Suppressor macrophage (primary cell): ENCODE measurements around the gene CEBPE.

Experiments used
- DNase-seq, 4 experiments: peaks; one replicate each; pipeline ENCODE4 v3.0.0-alpha.2; 2020 to 2022

CEBPE gene

GRCh38 chr14:23143911-23144310, 24.9 kb upstream of the CEBPE start:
- no peak for DNase-seq

- DNase-seq, result no peak
Measured at GRCh38 chr14:23142826-23143225, 23.8 kb upstream of the CEBPE start.

GRCh38 chr14:23141706-23142444, 22.8 kb upstream of the CEBPE start:
- DNase-seq, result no peak

GRCh38 chr14:23140371-23140770, 21.3 kb upstream of the CEBPE start:
- DNase-seq, result no peak

DNA sequence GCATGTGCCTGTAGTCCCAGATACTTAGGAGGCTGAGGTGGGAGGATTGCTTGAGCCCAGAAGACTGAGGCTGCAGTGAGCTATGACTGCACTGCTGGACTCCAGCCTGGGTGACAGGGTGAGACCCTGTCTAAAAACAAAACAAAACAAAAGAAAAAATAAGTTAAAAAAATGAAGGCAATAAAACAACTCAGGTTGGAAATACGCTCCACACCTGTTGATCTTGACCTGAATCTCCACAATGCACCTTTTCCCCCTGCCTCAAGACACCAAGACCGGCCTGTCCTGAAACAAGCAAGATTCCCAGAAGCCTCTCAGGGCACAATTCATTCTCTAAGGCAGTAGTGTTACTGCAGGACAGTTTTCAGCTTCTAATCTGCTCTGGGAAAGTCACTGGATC, 20.8 kb upstream of the CEBPE start:
- DNase-seq, result no peak

DNA sequence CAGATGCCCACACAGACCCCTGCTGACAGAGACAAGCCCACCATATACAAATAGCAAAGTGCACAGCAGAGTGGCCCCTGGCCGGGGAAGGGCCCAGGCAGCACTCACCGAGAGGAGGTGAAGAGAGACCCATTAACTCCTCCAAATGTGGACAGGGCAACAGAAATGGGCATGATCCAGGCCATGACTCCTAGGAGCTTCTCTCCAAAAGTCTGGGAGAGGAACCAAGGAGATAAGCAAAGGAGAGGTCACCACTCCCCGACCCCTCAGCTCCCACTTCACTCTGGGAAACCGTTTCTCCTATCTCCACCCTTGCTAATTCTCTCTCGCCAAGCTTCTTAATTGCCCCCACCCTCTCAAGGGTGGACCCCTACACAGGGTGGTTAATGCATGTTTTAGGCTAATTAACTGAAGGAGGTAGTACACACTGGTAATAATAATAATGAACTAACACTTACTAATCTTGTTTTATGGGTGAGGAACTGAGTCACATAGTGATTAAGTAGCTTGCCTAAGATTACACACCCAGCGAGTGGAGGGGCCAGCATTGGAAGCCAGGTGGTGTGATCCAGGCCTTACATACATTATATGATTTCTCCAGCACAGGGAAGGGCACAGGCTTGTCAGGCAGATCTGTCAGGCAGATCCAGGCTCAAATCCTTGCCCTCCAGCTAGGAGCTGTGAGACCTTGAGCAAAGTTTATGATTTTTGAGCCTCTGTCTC, 18.9 kb upstream of the CEBPE start:
- no peak for DNase-seq

DNA sequence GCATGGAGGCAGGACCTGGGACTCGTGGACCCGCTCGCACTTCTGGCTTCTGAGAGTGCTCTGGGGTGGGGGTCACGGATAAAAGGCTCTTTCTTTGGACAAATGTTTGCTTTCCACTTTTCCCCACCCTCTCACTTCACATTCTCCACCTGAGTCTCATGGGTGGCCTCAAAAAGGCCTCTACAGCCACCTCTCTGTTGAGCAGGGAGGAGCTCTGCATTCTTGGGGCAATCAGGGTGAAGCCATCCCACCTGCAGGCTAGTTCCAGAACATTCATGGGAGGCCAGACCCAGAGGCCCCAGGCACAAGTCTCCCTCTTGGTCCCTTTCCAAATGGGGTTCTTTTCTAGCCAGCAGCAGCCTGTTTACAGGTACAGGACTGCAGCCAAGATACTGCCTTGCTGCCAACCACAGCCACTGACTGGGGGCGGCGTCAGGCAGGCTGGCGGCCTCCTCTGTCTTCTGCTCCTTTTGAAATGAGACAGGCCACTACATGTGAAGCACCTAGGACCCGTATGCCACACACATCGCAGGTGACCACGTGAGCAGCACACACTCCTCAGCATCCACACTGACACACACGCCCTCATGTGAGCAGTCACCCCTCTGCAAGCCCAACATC, 18.2 kb upstream of the CEBPE start:
- DNase-seq, result no peak

- no peak for DNase-seq
Measured at GRCh38 chr14:23136566-23137133, 17.6 kb upstream of the CEBPE start.

DNA sequence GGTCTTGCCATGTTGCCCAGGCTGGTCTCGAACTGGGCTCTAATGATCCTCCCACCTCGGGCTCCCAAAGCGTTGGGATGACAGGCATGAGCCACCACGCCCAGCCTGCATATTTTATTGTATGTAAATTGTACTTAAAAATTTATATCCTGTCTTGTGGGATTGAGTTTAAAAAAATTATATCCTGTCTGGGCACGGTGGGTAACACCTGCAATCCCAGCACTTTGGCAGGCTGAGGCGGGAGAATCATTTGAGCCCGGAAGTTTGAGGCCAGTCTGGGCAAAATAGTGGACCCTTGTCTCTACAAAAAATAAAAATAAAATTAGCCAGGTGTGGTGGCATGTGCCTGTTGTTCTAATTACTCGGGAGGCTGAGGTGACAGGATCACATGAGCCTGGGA, 13.9 kb upstream of the CEBPE start:
- DNase-seq, result no peak

- no peak for DNase-seq
Measured at GRCh38 chr14:23131482-23131881, 12.4 kb upstream of the CEBPE start.

- DNase-seq, result peak in 1 of 4 experiments; percentile 31
Measured at GRCh38 chr14:23130871-23131270, 11.8 kb upstream of the CEBPE start.

- DNase-seq, result no peak
Measured at GRCh38 chr14:23129759-23130316, 10.8 kb upstream of the CEBPE start.

DNA sequence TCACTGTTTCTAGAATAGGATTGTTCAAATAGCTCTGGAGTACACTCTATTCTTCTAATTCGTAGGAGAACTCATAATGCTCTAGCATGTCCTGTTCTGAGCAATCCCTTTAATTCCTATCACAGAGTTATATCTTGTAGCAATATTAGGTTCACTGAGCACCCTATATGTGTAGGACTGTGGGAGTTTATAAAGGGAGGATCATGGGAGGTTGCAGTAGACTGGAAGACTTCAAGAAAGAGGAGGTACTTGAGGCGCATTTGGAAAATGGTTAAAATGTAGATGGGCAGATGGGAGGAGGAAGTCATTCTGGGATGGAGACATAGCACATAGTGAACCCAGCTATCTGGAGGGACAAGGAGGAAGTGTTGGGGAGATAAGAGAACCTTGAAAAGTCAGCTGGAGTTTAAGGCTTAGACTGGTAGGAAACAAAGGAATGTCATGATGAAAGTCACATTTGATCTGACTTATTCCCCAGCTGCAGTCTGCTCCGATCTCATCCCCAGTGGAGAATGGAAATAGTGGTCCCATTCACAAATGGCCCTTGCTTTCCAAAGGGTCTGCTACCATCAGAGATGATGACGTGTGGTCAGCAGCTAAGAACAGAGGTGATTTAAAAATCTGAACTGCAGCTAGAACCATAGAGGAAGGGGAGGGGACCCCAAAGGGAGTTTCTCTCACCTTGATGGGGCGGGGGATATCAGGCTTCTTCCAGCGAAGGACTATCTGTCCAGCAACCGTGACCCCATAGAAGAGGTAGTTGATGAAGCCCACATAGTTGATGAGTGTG, 10.1 kb upstream of the CEBPE start:
- DNase-seq, result no peak

- no peak for DNase-seq
Measured at GRCh38 chr14:23127861-23128260, 8.8 kb upstream of the CEBPE start.

GRCh38 chr14:23126548-23127278, 7.7 kb upstream of the CEBPE start:
- DNase-seq, result no peak

DNA sequence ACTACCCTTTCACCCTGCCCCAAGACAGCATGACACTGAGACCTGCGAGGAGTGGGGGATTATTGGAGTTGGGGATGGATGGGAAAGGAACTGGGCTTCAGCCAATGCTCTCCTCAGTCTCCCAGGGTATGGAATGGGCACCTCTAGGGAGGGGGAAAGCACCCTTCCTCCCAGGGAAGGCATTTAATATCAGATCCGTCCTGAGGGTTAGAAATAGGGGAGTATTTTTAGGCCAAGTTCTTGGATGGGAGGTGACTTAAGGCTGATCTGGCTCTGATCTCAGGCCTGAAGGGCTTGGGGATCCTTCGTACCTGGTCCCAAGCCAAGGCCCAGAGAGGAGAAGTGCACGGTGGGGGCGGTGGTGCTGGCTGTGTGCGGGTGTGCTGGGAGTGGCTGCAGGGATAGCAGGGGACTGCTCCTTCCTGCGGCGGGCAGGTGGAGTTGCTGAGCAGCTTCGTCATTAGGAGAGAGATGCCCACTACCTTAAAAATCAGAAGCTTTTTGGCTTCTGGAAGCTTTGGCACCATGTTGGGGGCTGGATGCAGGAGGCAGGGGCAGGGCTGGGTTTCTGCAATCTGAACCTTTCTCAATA, 7.0 kb upstream of the CEBPE start:
- DNase-seq, result no peak

- no peak for DNase-seq
Measured at GRCh38 chr14:23125011-23125410, 6.0 kb upstream of the CEBPE start.

DNA sequence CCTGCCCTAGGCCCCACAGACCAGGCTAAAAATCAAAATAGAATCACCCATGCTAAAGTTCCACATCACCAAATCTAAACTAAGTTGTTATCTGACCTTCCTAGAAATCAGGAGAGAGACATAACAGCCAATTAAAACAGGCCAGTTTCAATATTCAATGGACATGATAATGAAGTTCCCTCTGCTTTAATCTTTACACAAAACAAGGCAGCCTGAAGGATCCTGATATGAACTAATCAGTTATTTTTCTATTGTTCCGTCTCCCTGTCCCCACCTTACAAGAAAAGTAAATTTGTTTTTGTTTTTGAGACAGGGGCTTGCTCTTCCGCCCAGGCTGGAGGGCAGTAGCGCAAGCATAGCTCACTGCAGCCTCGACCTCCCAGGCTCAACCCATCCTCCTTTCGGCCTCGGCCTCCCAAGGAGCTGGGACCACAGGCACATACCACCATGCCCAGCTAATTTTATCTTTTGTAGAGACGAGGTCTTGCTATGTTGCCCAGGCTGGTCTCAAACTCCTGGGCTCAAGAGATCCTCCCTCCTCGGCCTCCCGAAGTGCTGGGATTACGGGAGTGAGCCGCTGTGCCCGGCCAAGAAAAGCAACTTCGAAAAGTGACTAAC, 5.4 kb upstream of the CEBPE start:
- DNase-seq, result no peak

- DNase-seq, result no peak
Measured at GRCh38 chr14:23123419-23123818, 4.4 kb upstream of the CEBPE start.

DNA sequence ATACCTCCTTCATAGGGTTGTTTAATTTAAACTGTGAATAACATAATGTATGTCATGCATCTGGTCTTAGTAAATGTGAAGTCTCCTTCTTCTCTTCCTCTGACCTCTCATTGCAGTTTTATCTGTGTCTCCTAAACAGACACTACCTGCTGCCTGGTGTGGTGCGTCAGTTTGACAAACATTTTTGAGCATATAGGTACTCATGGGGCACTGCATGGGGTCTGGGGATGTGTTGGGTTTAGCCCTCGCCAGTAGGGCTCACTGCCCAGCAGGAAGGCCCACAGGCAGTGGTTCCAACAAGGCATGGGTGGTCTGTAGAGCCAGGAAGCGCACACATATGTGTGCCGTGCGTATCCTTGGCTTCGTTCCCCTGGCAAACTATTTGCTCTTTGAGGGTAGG, 3.0 kb upstream of the CEBPE start:
- DNase-seq, result no peak

DNA sequence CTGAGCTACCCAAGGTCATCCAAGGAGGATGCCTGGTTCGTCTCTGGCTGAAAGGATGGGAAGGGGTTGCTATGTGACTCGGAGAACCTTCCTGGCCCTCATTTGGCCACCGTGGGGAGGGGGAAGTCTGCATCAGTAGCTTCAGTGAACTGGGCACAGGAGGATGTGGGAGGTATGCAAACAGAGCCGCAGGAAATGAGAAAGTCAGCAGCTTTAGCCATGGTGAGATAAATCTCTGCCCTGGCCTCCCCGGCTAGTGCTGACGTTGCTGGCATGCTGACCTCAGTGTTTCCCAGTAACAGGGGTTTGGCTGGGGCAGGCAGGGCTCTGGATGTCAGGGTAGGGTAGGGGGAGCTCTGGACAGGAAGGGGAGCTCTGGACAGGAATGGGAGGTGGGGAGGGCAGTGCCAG, 2.3 kb upstream of the CEBPE start:
- peak; percentile 74 to 86 (median 79) for DNase-seq
